ENCODE data around the gene PHETA1. TPM values are rescaled to one million over a fixed set of nuclear protein-coding genes. Genes with fewer than 3 reads are reported as not detected.
"Not testable (repeated sequence)": the region's sequence is repeated elsewhere in the genome, so short reads cannot be mapped to it uniquely, and the experiment has no call there.

PHETA1 gene
- total RNA-seq, 1 donor from 2014 or later = 20.5 TPM

DNA sequence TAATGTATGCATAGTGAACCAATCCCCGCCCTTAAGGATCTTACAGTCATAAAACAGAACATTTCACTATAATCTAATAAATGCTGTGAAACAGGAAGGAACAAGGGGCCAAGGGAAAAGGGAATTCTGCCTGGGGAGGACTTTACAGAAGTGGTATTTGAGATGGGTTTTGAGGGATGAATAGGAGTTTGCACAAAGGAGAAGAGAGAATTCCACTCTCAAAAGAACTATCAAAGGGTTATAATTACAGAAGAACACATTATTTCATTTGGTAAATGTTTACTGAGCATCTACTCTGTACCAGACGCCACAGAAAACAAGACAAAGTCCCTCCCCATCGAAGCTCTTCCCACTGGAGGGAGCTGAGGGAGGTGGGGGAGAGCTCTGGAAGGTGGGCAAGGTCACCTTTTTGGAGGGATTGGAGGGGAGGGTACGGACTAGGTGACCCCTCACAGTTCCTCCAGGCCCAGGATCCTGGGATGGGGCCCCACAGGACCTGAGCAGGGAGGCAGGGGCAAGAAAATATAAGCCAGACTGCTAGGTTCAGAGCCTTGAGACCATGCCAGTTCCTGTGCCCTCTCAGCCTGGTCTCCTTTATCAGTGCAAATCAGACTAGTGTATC is 24.5 kb downstream of the PHETA1 start:
- Histone ChIP-seq H3K4me3 (no peak overlapping the region), H3K36me3 (no peaks in the 10 kb centered on the region), H3K27me3 (ENCODE audit: low read depth) (no peaks in the 10 kb centered on the region), H3K27ac (no peak overlapping the region), H3K4me1 (no peaks in the 10 kb centered on the region), H3K9me3 (peaks cover 10% of the 10 kb centered on the region)
- intact Hi-C loops (cut with DNase I) = no loop called here
- ATAC-seq (no peak), DNase-seq (no peak)
- TF ChIP-seq, protein P1, sequence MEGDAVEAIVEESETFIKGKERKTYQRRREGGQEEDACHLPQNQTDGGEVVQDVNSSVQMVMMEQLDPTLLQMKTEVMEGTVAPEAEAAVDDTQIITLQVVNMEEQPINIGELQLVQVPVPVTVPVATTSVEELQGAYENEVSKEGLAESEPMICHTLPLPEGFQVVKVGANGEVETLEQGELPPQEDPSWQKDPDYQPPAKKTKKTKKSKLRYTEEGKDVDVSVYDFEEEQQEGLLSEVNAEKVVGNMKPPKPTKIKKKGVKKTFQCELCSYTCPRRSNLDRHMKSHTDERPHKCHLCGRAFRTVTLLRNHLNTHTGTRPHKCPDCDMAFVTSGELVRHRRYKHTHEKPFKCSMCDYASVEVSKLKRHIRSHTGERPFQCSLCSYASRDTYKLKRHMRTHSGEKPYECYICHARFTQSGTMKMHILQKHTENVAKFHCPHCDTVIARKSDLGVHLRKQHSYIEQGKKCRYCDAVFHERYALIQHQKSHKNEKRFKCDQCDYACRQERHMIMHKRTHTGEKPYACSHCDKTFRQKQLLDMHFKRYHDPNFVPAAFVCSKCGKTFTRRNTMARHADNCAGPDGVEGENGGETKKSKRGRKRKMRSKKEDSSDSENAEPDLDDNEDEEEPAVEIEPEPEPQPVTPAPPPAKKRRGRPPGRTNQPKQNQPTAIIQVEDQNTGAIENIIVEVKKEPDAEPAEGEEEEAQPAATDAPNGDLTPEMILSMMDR (IDR thresholded peaks at IDR 0.05) = no peak

DNA sequence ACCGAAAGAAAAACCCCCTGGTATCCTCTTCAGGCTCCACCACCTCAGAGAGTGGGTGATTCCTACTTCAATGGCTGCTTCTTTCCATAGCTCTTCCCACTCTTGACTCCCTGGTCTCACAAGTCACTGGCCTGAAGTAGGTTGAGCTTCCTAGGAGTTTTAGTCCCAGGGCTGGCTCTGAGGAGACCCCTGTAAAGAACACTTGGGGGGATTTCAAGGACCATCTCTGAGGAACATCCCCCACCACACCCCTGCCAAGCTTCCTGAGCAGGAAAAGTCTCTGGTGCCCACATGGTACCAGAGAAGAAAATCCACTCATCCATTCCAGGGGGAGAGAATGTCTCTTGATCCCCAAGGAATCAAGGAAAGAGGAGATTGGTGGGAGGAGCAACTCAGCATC is 25.7 kb downstream of the PHETA1 start:
- no peaks in the 10 kb centered on the region for H3K36me3 ChIP-seq
- DNase-seq (no peak), ATAC-seq (no peak)
- no peaks in the 10 kb centered on the region for H3K4me1 ChIP-seq
- TF ChIP-seq, protein P1 (IDR thresholded peaks at IDR 0.05) = no peak
- peaks cover 6% of the 10 kb centered on the region for H3K9me3 ChIP-seq
- no peaks in the 10 kb centered on the region for H3K27me3 ChIP-seq (ENCODE audit: low read depth)
- H3K4me3 ChIP-seq = no peak overlapping the region
- intact Hi-C loops (cut with DNase I) = no loop called here
- no peak overlapping the region for H3K27ac ChIP-seq

DNA sequence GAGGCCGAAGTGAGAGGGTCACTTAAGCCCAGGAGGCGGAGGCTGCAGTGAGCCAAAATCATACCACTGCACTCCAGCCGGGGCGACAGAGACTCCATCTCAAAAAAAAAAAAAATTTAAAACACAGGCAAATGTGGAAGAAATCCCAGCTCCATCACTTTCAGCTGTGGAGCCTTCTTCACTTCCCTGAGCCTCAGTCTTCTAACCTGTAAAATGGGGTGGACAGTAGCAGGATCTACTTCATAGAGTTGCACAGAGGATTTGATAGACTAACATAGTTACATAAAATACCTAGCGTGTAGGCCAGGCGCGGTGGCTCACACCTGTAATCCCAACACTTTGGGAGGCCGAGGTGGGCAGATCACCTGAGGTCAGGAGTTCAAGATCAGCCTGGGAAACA is 26.5 kb downstream of the PHETA1 start:
- H3K4me1 ChIP-seq = no peaks in the 10 kb centered on the region
- H3K27ac ChIP-seq = no peak overlapping the region
- H3K36me3 ChIP-seq = no peaks in the 10 kb centered on the region
- H3K27me3 ChIP-seq (ENCODE audit: low read depth) = no peaks in the 10 kb centered on the region
- DNase-seq = no peak
- TF ChIP-seq, protein P1 (IDR thresholded peaks at IDR 0.05) = no peak
- no peaks in the 10 kb centered on the region for H3K9me3 ChIP-seq
- no peak overlapping the region for H3K4me3 ChIP-seq
- ATAC-seq = no peak
- intact Hi-C loops (cut with DNase I) = no loop called here

DNA sequence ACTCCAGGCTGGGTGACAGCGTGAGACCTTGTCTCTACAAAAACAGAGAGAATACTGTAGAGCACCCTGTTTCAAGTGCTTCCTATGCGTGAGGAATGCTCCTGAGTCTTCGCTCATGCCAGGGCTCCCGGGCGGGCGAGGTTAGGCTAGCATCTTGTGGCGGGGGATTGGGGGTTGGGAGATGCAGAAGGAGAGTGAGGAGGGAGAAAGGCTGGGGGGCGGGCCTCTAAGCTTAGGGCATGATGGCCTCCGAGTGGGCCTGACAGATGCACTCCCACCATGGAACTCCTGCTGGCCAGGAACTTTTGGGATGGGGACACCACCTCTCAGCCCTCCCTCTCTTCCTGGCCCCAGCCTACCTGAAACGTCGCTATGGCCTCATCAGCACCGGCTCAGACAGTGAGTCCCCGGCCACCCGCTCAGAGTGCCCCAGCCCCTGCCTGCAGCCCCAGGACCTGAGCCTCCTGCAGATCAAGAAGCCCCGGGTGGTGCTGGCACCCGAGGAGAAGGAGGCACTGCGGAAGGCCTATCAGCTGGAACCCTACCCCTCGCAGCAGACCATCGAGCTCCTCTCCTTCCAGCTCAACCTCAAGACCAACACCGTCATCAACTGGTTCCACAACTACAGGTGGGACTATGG is 27.3 kb downstream of the PHETA1 start:
- Histone ChIP-seq H3K36me3 (no peaks in the 10 kb centered on the region), H3K27me3 (ENCODE audit: low read depth) (no peaks in the 10 kb centered on the region), H3K4me3 (no peak overlapping the region), H3K4me1 (no peaks in the 10 kb centered on the region), H3K9me3 (no peaks in the 10 kb centered on the region), H3K27ac (no peak overlapping the region)
- intact Hi-C loops (cut with DNase I) = no loop called here
- TF ChIP-seq, protein P1 (IDR thresholded peaks at IDR 0.05) = no peak
- DNase-seq (no peak), ATAC-seq (peak in 1 of 2 donors; percentile 27)

DNA sequence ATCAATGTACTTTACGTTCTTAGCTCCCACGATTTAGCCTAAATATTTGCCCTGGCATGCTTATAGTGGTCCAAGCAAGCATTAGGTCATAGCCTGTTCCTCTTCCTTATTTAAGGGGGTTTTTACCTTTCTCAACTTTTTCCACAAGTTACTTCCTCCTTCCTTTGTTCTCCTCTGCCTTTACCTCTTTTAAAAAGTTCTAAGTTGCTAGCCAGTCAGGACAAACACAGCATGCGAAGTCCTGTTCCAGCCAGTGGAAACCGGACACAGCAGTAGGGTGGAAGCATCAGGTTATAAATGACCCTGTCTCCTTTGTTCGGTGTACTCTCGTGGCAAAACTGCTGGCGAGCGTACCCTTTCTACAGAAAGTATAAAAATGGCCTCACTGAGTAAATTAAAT is 28.2 kb downstream of the PHETA1 start:
- H3K27ac ChIP-seq; DNase-seq; H3K9me3 ChIP-seq; intact Hi-C loops (cut with DNase I); H3K4me1 ChIP-seq; H3K4me3 ChIP-seq; ATAC-seq; H3K27me3 ChIP-seq (ENCODE audit: low read depth); H3K36me3 ChIP-seq: not testable (repeated sequence)

DNA sequence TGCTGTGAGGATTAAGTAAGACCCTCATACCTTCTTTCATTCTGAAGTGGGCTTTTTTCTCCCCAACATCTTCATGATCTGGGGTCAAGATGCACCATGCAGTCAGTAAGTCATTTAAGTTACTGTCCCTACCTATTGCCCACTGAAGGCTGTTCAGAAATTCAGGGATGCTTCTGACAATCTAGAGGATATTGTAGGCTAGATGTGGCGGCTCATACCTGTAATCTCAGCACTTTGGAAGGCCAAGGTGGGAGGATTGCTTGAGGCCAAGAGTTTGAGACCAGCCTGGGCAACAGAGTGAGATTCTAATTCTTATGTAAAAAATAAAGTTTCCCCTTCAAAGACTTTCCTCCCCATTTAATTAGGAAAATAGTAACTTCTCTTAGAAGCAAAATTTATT is 28.7 kb downstream of the PHETA1 start:
- DNase-seq = no peak
- no peaks in the 10 kb centered on the region for H3K4me1 ChIP-seq
- H3K9me3 ChIP-seq = no peaks in the 10 kb centered on the region
- no peaks in the 10 kb centered on the region for H3K36me3 ChIP-seq
- H3K27me3 ChIP-seq (ENCODE audit: low read depth) = no peaks in the 10 kb centered on the region
- H3K27ac ChIP-seq = no peak overlapping the region
- no peak for ATAC-seq
- no peak overlapping the region for H3K4me3 ChIP-seq
- TF ChIP-seq, protein P1 (IDR thresholded peaks at IDR 0.05) = no peak
- intact Hi-C loops (cut with DNase I) = no loop called here

Data from lower lobe of right lung (tissue), 2 donors.